ENCODE data around the gene DLG2. TPM values are rescaled to one million over a fixed set of nuclear protein-coding genes. Genes with fewer than 3 reads are reported as not detected.

DLG2 gene
- total RNA-seq, 2 experiments from 2014 or later = 6.9 to 8.2 TPM

DNA sequence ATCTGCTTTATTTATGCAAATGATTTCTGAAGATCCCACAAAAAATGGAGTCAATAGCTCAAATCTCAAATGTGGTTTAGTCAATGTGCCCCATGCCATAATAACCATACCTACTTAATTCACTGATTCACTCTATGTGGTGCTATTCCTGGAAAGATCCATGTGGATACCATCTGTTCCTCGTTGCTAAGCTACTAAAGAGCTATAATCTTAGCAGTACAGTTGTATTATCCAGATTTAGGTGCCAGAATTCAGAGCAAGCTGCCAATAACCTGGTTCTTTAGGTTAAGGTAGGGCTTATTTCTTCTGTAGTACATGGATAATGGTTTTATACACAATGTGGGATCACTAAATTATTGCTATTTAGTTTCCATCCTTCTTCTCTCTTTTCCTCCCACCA is 1366.3 kb downstream of the DLG2 start:
- Histone ChIP-seq H3K27ac (ENCODE audit: low read depth, low read length, poor library complexity, severe bottlenecking) (no peak overlapping the region), H3K79me2 (ENCODE audit: insufficient read depth, low read depth, low read length) (no peaks in the 10 kb centered on the region), H3K36me3 (ENCODE audit: insufficient read depth, low read length) (no peaks in the 10 kb centered on the region), H3K4me3 (ENCODE audit: low read depth, low read length, poor library complexity, severe bottlenecking) (no peak overlapping the region), H3K4me1 (ENCODE audit: insufficient read depth, low read length, poor library complexity, severe bottlenecking) (no peaks in the 10 kb centered on the region), H3K9me3 (ENCODE audit: low read length) (no peaks in the 10 kb centered on the region), H4K20me1 (ENCODE audit: insufficient read depth, low read length) (no peaks in the 10 kb centered on the region), H3K4me2 (ENCODE audit: low read length) (no peak overlapping the region), H3K9me2 (ENCODE audit: insufficient read depth, low read length) (no peaks in the 10 kb centered on the region), H2AFZ (ENCODE audit: low read length) (no peak overlapping the region)
- no TSS peak for BruUV-seq (replicated peaks)
- intact Hi-C loops (cut with micrococcal nuclease; ENCODE audit: unreplicated experiment) = no loop called here
- no peak for TF ChIP-seq EZH2phosphoT487 (IDR thresholded peaks at IDR 0.05; ENCODE audit: borderline replicate concordance, low read depth, low read length)
- TF ChIP-seq, protein P1, sequence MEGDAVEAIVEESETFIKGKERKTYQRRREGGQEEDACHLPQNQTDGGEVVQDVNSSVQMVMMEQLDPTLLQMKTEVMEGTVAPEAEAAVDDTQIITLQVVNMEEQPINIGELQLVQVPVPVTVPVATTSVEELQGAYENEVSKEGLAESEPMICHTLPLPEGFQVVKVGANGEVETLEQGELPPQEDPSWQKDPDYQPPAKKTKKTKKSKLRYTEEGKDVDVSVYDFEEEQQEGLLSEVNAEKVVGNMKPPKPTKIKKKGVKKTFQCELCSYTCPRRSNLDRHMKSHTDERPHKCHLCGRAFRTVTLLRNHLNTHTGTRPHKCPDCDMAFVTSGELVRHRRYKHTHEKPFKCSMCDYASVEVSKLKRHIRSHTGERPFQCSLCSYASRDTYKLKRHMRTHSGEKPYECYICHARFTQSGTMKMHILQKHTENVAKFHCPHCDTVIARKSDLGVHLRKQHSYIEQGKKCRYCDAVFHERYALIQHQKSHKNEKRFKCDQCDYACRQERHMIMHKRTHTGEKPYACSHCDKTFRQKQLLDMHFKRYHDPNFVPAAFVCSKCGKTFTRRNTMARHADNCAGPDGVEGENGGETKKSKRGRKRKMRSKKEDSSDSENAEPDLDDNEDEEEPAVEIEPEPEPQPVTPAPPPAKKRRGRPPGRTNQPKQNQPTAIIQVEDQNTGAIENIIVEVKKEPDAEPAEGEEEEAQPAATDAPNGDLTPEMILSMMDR (conservative IDR thresholded peaks at IDR 0.05; ENCODE audit: low read length) = no peak
- ChIA-PET CTCF (ENCODE audit: unreplicated experiment) (no interaction called here), POLR2A (interaction anchor here (1.0 kb wide), 1 partner anchor 99 kb away, joined by 3 read pairs; no protein-coding TSS in a partner anchor)
- no peak for DNase-seq (ENCODE audit: low spot score)

DNA sequence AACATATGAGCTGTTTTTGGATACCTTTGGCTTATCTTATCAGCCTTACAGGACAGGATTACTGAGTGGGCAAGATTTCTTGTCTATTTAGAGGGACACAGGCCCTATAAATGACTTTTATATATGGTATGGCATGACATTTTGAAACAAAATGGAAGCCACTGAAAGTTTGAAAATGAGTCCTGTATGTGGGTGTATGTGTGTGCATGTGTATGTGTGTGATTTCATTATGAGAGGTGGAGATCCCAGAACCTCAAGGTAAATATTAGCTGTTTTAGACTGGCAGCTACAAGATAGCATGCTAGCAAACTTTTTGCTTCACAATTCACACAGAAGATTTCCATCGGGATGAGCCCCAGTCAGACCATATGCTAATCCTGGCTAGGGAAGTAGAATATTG is 1370.5 kb downstream of the DLG2 start:
- DNase-seq (ENCODE audit: low spot score) = no peak
- no peaks in the 10 kb centered on the region for H3K9me2 ChIP-seq (ENCODE audit: insufficient read depth, low read length)
- H4K20me1 ChIP-seq (ENCODE audit: insufficient read depth, low read length) = no peaks in the 10 kb centered on the region
- no peaks in the 10 kb centered on the region for H3K79me2 ChIP-seq (ENCODE audit: insufficient read depth, low read depth, low read length)
- H3K4me1 ChIP-seq (ENCODE audit: insufficient read depth, low read length, poor library complexity, severe bottlenecking) = no peaks in the 10 kb centered on the region
- POLR2A ChIA-PET = no interaction called here
- H3K4me2 ChIP-seq (ENCODE audit: low read length) = no peak overlapping the region
- CTCF ChIA-PET (ENCODE audit: unreplicated experiment) = no interaction called here
- intact Hi-C loops (cut with micrococcal nuclease; ENCODE audit: unreplicated experiment) = no loop called here
- no peak overlapping the region for H2AFZ ChIP-seq (ENCODE audit: low read length)
- no peak for TF ChIP-seq EZH2phosphoT487 (IDR thresholded peaks at IDR 0.05; ENCODE audit: borderline replicate concordance, low read depth, low read length)
- TF ChIP-seq, protein P1 (conservative IDR thresholded peaks at IDR 0.05; ENCODE audit: low read length) = no peak
- H3K4me3 ChIP-seq (ENCODE audit: low read depth, low read length, poor library complexity, severe bottlenecking) = no peak overlapping the region
- H3K36me3 ChIP-seq (ENCODE audit: insufficient read depth, low read length) = no peaks in the 10 kb centered on the region
- no peak overlapping the region for H3K27ac ChIP-seq (ENCODE audit: low read depth, low read length, poor library complexity, severe bottlenecking)
- no TSS peak for BruUV-seq (replicated peaks)
- no peaks in the 10 kb centered on the region for H3K9me3 ChIP-seq (ENCODE audit: low read length)

GRCh38 chr11:84255483-84255882 is 1371.7 kb downstream of the DLG2 start:
- CTCF ChIA-PET (ENCODE audit: unreplicated experiment) = no interaction called here
- TF ChIP-seq EZH2phosphoT487 (IDR thresholded peaks at IDR 0.05; ENCODE audit: borderline replicate concordance, low read depth, low read length) = no peak
- TF ChIP-seq, protein P1 (conservative IDR thresholded peaks at IDR 0.05; ENCODE audit: low read length) = no peak

More at GRCh38 chr11:84255483-84255882, 1371.7 kb downstream of the DLG2 start:
- no TSS peak for BruUV-seq (replicated peaks)
- no peak overlapping the region for H2AFZ ChIP-seq (ENCODE audit: low read length)
- no peaks in the 10 kb centered on the region for H3K9me3 ChIP-seq (ENCODE audit: low read length)
- H3K9me2 ChIP-seq (ENCODE audit: insufficient read depth, low read length) = no peaks in the 10 kb centered on the region
- no peak overlapping the region for H3K27ac ChIP-seq (ENCODE audit: low read depth, low read length, poor library complexity, severe bottlenecking)
- no peaks in the 10 kb centered on the region for H4K20me1 ChIP-seq (ENCODE audit: insufficient read depth, low read length)
- H3K4me2 ChIP-seq (ENCODE audit: low read length) = no peak overlapping the region
- POLR2A ChIA-PET = no interaction called here
- H3K79me2 ChIP-seq (ENCODE audit: insufficient read depth, low read depth, low read length) = no peaks in the 10 kb centered on the region
- H3K4me1 ChIP-seq (ENCODE audit: insufficient read depth, low read length, poor library complexity, severe bottlenecking) = no peaks in the 10 kb centered on the region
- no peak for DNase-seq (ENCODE audit: low spot score)
- no peaks in the 10 kb centered on the region for H3K36me3 ChIP-seq (ENCODE audit: insufficient read depth, low read length)
- no peak overlapping the region for H3K4me3 ChIP-seq (ENCODE audit: low read depth, low read length, poor library complexity, severe bottlenecking)
- intact Hi-C loops (cut with micrococcal nuclease; ENCODE audit: unreplicated experiment) = no loop called here
